ENCODE data around the gene TMEM243. TPM values are rescaled to one million over a fixed set of nuclear protein-coding genes. Genes with fewer than 3 reads are reported as not detected.

The TMEM243 gene
- total and polyA plus RNA-seq, 2 of the 13 experiments (the other 11 are each of a cell fraction or from before 2014, with no cell fraction given), result 25.1 to 31.2 TPM

DNA sequence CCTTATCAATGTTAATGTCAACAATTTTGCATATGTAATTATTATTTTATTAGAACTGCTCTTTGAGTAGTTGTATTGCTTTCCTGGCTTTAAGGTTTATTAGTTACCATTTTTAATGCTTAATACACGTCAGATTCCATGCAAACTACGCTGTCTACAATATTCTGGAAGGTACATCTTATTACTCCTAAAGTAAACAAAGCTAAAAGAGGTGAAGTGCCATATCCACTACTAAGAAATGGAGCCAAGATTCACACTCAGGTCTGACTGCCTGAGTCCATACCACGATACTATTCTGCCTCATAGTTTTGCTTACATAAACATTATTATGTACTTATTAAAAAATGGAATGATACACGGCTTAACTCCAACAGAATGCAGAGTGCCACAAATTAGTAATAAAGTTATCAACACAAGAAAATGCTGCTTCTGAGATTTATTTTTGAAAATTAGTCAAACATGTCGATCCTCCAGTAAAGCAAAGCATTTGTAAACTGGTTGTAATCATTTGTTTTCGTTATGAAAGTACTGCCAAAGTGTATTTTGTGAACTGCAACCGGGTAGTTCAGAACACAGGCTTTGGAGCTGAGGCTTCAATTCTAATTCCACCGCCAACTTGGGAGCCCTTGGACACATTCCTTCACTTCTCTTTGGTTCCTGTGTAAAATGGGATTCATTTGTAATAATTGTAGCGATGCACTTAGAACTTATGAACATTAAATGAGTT lies 68.4 kb downstream of the TMEM243 start:
- Histone ChIP-seq H3K27ac (ENCODE audit: extremely low read length, insufficient read depth, low read length) (no peak overlapping the region), H4K20me1 (ENCODE audit: insufficient read depth, low read length) (no peaks in the 10 kb centered on the region; the same call in 1 of the 2 replicates), H3K4me3 (replicated peaks in 1 of 3; ENCODE audit: insufficient read depth in 1 of 3, low read depth in 2 of 3, low read length in 3 of 3) (peak overlapping the region; percentile 86 to 97 (median 91)), H3K79me2 (ENCODE audit: insufficient read depth, low read length) (peaks cover 34% of the 10 kb centered on the region), H3K4me2 (ENCODE audit: low read depth, low read length) (peak overlapping the region; percentile 92), H3K36me3 (replicated peaks in 1 of 2; ENCODE audit: control insufficient read depth in 1 of 2, insufficient read depth in 2 of 2, low read length in 2 of 2) (no peaks in the 10 kb centered on the region; a peak in 1 of 5 replicates), H3K27me3 (ENCODE audit: control insufficient read depth in 1 of 2, insufficient read depth in 2 of 2, low read length in 2 of 2) (no peaks in the 10 kb centered on the region; a peak in 1 of 5 replicates), H3K9ac (ENCODE audit: insufficient read depth, low read depth, low read length) (peak overlapping the region; percentile 91; the same call in 1 of the 2 replicates), H3K9me3 (ENCODE audit: low read length) (no peaks in the 10 kb centered on the region), H2AFZ (ENCODE audit: low read length) (peak overlapping the region; percentile 94), H3K4me1 (ENCODE audit: insufficient read depth, low read length) (peaks cover 36% of the 10 kb centered on the region)
- CTCF ChIA-PET (ENCODE audit: low intra/inter-chr PET ratio, low total read pairs), result no interaction called here
- no peak for ATAC-seq
- in situ Hi-C loops (cut with HindIII; ENCODE audit: extremely low pct_ligation_motif_present, low pct_unique_long_range_greater_than_20kb), result loop anchor here (5.0 kb wide), 1 partner anchor 209 kb away; no protein-coding TSS in a partner anchor
- intact Hi-C loops (cut with micrococcal nuclease; ENCODE audit: unreplicated experiment), result loop anchor here (5.0 kb wide), 1 partner anchor 209 kb away; no protein-coding TSS in a partner anchor
- DNase-seq (ENCODE audit: low spot score), result no peak
- 0 out of 2 replicates have a peak, but pooled peaks have one; percentile 12 for TF ChIP-seq THYN1 (CRISPR knock-in tag; IDR thresholded peaks at IDR 0.05; ENCODE audit: borderline replicate concordance, low read depth)
- TF ChIP-seq ATF7-NPFF (CRISPR knock-in tag; IDR thresholded peaks at IDR 0.05; ENCODE audit: low read depth), result no peak
- TF ChIP-seq MAFK (conservative IDR thresholded peaks at IDR 0.05 in 1 of 2, IDR thresholded peaks at IDR 0.05 in 1 of 2; ENCODE audit: low read length in 2 of 2), result peak; percentile 39 to 70; a peak in 3 of 4 replicates
- peak; percentile 65 for TF ChIP-seq MAFF (IDR thresholded peaks at IDR 0.05; ENCODE audit: low read depth, low read length)
- no peak for FAIRE-seq
- BruUV-seq (replicated peaks), result no TSS peak
- WGBS (ENCODE audit: low lambda C conversion rate), result 34% methylated on average over 9 of the region's 9 CpGs
- POLR2A ChIA-PET, result interaction anchor here (1.3 to 1.7 kb wide), 3 partner anchors 9 to 169 kb away, joined by 3 to 5 read pairs (median 3); no protein-coding TSS in a partner anchor

DNA sequence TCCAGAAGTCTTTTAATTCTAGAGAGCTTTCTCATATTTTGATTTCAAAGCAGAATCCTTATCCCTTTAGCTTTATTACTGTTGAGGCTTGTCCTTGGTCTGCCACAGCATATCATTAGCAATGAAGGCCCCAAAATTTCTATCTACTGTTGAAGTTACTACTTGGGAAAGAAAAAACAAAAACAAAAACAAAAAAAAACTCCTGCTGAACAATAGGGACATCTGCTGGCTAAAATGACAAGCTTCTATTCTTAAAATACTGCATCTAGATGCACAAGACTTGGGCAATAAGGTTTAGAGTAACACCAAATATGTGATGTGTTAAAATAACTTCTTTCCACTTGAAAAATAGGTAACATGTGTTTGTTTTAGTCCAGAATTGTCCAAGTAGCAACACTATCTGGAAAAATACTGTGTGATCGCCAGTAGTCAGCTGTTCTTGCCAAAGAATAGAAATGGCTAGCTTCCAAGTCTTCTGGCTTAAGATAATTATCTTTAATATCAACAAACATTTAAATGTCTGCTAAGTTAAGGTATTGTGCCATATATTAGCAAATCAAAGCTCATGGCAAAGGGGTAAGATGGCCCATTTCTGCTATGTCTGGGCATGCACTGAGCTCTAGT lies 71.1 kb downstream of the TMEM243 start:
- H3K27ac ChIP-seq (ENCODE audit: extremely low read length, insufficient read depth, low read length), result no peak overlapping the region
- no peak for ATAC-seq
- in situ Hi-C loops (cut with HindIII; ENCODE audit: extremely low pct_ligation_motif_present, low pct_unique_long_range_greater_than_20kb) (no loop called here), intact Hi-C loops (cut with micrococcal nuclease; ENCODE audit: unreplicated experiment) (loop anchor here (2.0 kb wide), 2 partner anchors 90 to 222 kb away; partner anchors contain the start of gene ELAPOR2)
- no peaks in the 10 kb centered on the region for H3K9me3 ChIP-seq (ENCODE audit: low read length)
- H3K4me1 ChIP-seq (ENCODE audit: insufficient read depth, low read length), result peaks cover 13% of the 10 kb centered on the region; the same call in 1 of the 2 replicates
- no peak for DNase-seq (ENCODE audit: low spot score)
- POLR2A ChIA-PET, result no interaction called here
- FAIRE-seq, result no peak
- H2AFZ ChIP-seq (ENCODE audit: low read length), result no peak overlapping the region
- WGBS (ENCODE audit: low lambda C conversion rate), result 25% methylated on average over 1 of the region's 1 CpG
- H3K79me2 ChIP-seq (ENCODE audit: insufficient read depth, low read length), result peaks cover 7% of the 10 kb centered on the region
- no peak overlapping the region for H3K4me3 ChIP-seq (replicated peaks in 1 of 3; ENCODE audit: insufficient read depth in 1 of 3, low read depth in 2 of 3, low read length in 3 of 3)
- H3K9ac ChIP-seq (ENCODE audit: insufficient read depth, low read depth, low read length), result no peak overlapping the region
- peaks cover 0 to 4% of the 10 kb centered on the region in 2 experiments; a peak in 1 of 5 replicates for H3K27me3 ChIP-seq (ENCODE audit: control insufficient read depth in 1 of 2, insufficient read depth in 2 of 2, low read length in 2 of 2)
- H4K20me1 ChIP-seq (ENCODE audit: insufficient read depth, low read length), result no peaks in the 10 kb centered on the region
- TF ChIP-seq ZNF644 (CRISPR knock-in tag; IDR thresholded peaks at IDR 0.05; ENCODE audit: low read depth), result no peak
- peak; percentile 19; the same call in 1 of the 2 replicates for TF ChIP-seq SMC3 (IDR thresholded peaks at IDR 0.05; ENCODE audit: low read length)
- TF ChIP-seq, protein P1, sequence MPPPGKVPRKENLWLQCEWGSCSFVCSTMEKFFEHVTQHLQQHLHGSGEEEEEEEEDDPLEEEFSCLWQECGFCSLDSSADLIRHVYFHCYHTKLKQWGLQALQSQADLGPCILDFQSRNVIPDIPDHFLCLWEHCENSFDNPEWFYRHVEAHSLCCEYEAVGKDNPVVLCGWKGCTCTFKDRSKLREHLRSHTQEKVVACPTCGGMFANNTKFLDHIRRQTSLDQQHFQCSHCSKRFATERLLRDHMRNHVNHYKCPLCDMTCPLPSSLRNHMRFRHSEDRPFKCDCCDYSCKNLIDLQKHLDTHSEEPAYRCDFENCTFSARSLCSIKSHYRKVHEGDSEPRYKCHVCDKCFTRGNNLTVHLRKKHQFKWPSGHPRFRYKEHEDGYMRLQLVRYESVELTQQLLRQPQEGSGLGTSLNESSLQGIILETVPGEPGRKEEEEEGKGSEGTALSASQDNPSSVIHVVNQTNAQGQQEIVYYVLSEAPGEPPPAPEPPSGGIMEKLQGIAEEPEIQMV (CRISPR knock-in tag; IDR thresholded peaks at IDR 0.05; ENCODE audit: low read depth), result no peak
- TF ChIP-seq RAD21 (CRISPR knock-in tag; IDR thresholded peaks at IDR 0.05), result peak; percentile 22; the same call in 1 of the 2 replicates
- peak; percentile 58 for TF ChIP-seq STAG1 (CRISPR knock-in tag; IDR thresholded peaks at IDR 0.05)
- TF ChIP-seq, protein P2, sequence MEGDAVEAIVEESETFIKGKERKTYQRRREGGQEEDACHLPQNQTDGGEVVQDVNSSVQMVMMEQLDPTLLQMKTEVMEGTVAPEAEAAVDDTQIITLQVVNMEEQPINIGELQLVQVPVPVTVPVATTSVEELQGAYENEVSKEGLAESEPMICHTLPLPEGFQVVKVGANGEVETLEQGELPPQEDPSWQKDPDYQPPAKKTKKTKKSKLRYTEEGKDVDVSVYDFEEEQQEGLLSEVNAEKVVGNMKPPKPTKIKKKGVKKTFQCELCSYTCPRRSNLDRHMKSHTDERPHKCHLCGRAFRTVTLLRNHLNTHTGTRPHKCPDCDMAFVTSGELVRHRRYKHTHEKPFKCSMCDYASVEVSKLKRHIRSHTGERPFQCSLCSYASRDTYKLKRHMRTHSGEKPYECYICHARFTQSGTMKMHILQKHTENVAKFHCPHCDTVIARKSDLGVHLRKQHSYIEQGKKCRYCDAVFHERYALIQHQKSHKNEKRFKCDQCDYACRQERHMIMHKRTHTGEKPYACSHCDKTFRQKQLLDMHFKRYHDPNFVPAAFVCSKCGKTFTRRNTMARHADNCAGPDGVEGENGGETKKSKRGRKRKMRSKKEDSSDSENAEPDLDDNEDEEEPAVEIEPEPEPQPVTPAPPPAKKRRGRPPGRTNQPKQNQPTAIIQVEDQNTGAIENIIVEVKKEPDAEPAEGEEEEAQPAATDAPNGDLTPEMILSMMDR (CRISPR knock-in tag; IDR thresholded peaks at IDR 0.05), result peak; percentile 49
- no peaks in the 10 kb centered on the region for H3K36me3 ChIP-seq (replicated peaks in 1 of 2; ENCODE audit: control insufficient read depth in 1 of 2, insufficient read depth in 2 of 2, low read length in 2 of 2)
- BruUV-seq (replicated peaks), result no TSS peak
- CTCF ChIA-PET (ENCODE audit: low intra/inter-chr PET ratio, low total read pairs), result interaction anchor here (0.7 to 1.9 kb wide), 4 partner anchors 205 to 223 kb away, joined by 3 to 12 read pairs (median 5); no protein-coding TSS in a partner anchor
- H3K4me2 ChIP-seq (ENCODE audit: low read depth, low read length), result no peak overlapping the region
